ENCODE data around the gene SLC17A3. TPM values are rescaled to one million over a fixed set of nuclear protein-coding genes. Genes with fewer than 3 reads are reported as not detected.

SLC17A3 gene
- total and polyA plus RNA-seq, 2 donors (not counting 3 experiments of a cell fraction or from before 2014, with no cell fraction given), result not detected

DNA sequence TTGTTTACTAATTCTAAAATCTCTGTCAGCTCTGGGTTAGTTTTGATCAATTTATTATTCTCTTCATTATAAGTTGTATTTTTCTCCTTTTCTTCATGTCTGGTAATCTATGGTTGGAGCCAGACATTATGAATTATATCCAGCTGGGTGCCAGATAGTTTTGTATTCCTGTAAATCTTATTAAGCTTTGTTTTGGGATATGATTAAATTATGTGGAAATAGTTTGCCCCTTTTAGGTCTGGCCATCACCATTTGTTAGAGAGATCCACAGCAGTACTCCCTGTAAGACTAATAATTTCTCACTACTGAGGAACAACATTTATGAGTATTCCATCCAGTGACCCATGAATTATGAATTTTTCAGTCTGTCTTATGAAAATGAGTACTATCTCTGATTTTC is 21.3 kb downstream of the SLC17A3 start:
- H3K27me3 ChIP-seq (ENCODE audit: control insufficient read depth in 2 of 2, insufficient read depth in 2 of 2, low read length in 2 of 2), result no peaks in the 10 kb centered on the region
- FAIRE-seq (no peak), DNase-seq (ENCODE audit: low read depth, low spot score) (no peak)
- ChIA-PET CTCF (no interaction called here), POLR2A (no interaction called here)
- H3K9ac ChIP-seq (replicated peaks; ENCODE audit: extremely low read depth, insufficient read depth, low read length), result no peak overlapping the region
- H3K4me3 ChIP-seq (replicated peaks in 1 of 3; ENCODE audit: insufficient read depth in 1 of 3, low read depth in 1 of 3, low read length in 3 of 3), result no peak overlapping the region
- H3K27ac ChIP-seq (ENCODE audit: insufficient read depth, low read depth, low read length), result no peak overlapping the region
- no peaks in the 10 kb centered on the region for H3K36me3 ChIP-seq (ENCODE audit: control insufficient read depth in 2 of 2, extremely low read depth in 1 of 2, insufficient read depth in 2 of 2, low read length in 2 of 2)
- TF ChIP-seq EZH2 (IDR thresholded peaks at IDR 0.05; ENCODE audit: borderline replicate concordance, low read depth, low read length, severe bottlenecking) (no peak), JUN (IDR thresholded peaks at IDR 0.05; ENCODE audit: borderline replicate concordance, insufficient read depth, insufficient read length, low read depth) (no peak), FOS (IDR thresholded peaks at IDR 0.05; ENCODE audit: borderline replicate concordance, insufficient read depth, low read length) (no peak), MYC (IDR thresholded peaks at IDR 0.05; ENCODE audit: low read depth, low read length) (no peak), GATA2 (IDR thresholded peaks at IDR 0.05; ENCODE audit: insufficient read depth, insufficient read length, low read depth, low read length) (no peak), POLR2A (IDR thresholded peaks at IDR 0.05; ENCODE audit: low read depth, low read length) (no peak), POLR2AphosphoS5 (IDR thresholded peaks at IDR 0.05; ENCODE audit: insufficient read depth, low read depth, low read length) (no peak)
- TF ChIP-seq, protein P1, sequence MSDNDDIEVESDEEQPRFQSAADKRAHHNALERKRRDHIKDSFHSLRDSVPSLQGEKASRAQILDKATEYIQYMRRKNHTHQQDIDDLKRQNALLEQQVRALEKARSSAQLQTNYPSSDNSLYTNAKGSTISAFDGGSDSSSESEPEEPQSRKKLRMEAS (IDR thresholded peaks at IDR 0.05; ENCODE audit: insufficient read depth, insufficient read length), result no peak
- TF ChIP-seq, protein P2, sequence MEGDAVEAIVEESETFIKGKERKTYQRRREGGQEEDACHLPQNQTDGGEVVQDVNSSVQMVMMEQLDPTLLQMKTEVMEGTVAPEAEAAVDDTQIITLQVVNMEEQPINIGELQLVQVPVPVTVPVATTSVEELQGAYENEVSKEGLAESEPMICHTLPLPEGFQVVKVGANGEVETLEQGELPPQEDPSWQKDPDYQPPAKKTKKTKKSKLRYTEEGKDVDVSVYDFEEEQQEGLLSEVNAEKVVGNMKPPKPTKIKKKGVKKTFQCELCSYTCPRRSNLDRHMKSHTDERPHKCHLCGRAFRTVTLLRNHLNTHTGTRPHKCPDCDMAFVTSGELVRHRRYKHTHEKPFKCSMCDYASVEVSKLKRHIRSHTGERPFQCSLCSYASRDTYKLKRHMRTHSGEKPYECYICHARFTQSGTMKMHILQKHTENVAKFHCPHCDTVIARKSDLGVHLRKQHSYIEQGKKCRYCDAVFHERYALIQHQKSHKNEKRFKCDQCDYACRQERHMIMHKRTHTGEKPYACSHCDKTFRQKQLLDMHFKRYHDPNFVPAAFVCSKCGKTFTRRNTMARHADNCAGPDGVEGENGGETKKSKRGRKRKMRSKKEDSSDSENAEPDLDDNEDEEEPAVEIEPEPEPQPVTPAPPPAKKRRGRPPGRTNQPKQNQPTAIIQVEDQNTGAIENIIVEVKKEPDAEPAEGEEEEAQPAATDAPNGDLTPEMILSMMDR (IDR thresholded peaks at IDR 0.05; ENCODE audit: extremely low read depth in 1 of 2, insufficient read depth in 1 of 2, low read depth in 1 of 2, low read length in 2 of 2), result no peak
- H3K4me2 ChIP-seq (ENCODE audit: insufficient read depth, low read length), result no peak overlapping the region
- no peaks in the 10 kb centered on the region for H3K79me2 ChIP-seq (ENCODE audit: control insufficient read depth, insufficient read depth, low read length)
- H3K4me1 ChIP-seq (ENCODE audit: control insufficient read depth, extremely low read depth, insufficient read depth, low read length), result no peaks in the 10 kb centered on the region
- intact Hi-C loops (cut with micrococcal nuclease), result no loop called here
- dilution Hi-C loops (cut with MboI; ENCODE audit: extremely low pct_ligation_motif_present, low sequenced_read_pairs), result no loop called here
- H3K9me3 ChIP-seq (replicated peaks; ENCODE audit: control insufficient read depth, insufficient read depth, low read length), result no peaks in the 10 kb centered on the region
- no peaks in the 10 kb centered on the region for H3K9me1 ChIP-seq (replicated peaks; ENCODE audit: control insufficient read depth, extremely low read depth, insufficient read depth, low read length)
- H4K20me1 ChIP-seq (replicated peaks; ENCODE audit: control insufficient read depth, extremely low read depth, insufficient read depth, low read length), result no peaks in the 10 kb centered on the region
- no TSS peak for BruUV-seq (replicated peaks)
- H2AFZ ChIP-seq (ENCODE audit: low read depth, low read length), result no peak overlapping the region
